Loucy (cell line): Measurements from ENCODE around the gene SFXN3.
A peak's percentile ranks its signal among the peaks of the same experiment; 100 is the strongest.

ENCODE experiments used
- H2AFZ ChIP-seq: fragments of 200-600 bp; sonication (generic); 2 replicates; pipeline ENCODE4 v1.6.0; 2016; ENCODE audit warnings: antibody characterized with exemption, mild to moderate bottlenecking, low read length, moderate library complexity
- H3F3A ChIP-seq: fragments of 200-600 bp; 2 replicates; pipeline ENCODE4 v1.6.0; 2016; ENCODE audit warnings: antibody characterized with exemption, low read depth, mild to moderate bottlenecking
- H3K27me3 ChIP-seq: fragments of 200-600 bp; sonication (generic); 2 replicates; pipeline ENCODE4 v1.6.1; 2014; ENCODE audit warnings: low read length, mild to moderate bottlenecking; ENCODE audit not compliant: insufficient read depth, poor library complexity, severe bottlenecking
- H3K36me3 ChIP-seq: fragments of 200-600 bp; sonication (generic); 2 replicates; pipeline ENCODE4 v1.6.1; 2016; ENCODE audit warnings: low read length; ENCODE audit not compliant: insufficient read depth
- H3K4me1 ChIP-seq: fragments of 200-600 bp; sonication (generic); 2 replicates; pipeline ENCODE4 v1.5.1; 2014; ENCODE audit warnings: low read length, mild to moderate bottlenecking; ENCODE audit not compliant: insufficient read depth, poor library complexity, severe bottlenecking
- H3K4me2 ChIP-seq: fragments of 200-600 bp; sonication (generic); 2 replicates; pipeline ENCODE4 v1.6.0; 2014; ENCODE audit warnings: antibody characterized with exemption, low read length, low read depth, mild to moderate bottlenecking; ENCODE audit not compliant: poor library complexity, severe bottlenecking
- H3K4me3 ChIP-seq: fragments of 200-600 bp; sonication (generic); 2 replicates; pipeline ENCODE4 v1.5.1; 2014; ENCODE audit warnings: low read length, mild to moderate bottlenecking, mixed read lengths; ENCODE audit not compliant: poor library complexity, severe bottlenecking
- H3K79me2 ChIP-seq: fragments of 200-600 bp; sonication (generic); 2 replicates; pipeline ENCODE4 v1.6.1; 2014; ENCODE audit warnings: low read length; ENCODE audit not compliant: insufficient read depth
- H3K9ac ChIP-seq: fragments of 200-600 bp; sonication (generic); 2 replicates; pipeline ENCODE4 v1.6.0; 2014; ENCODE audit warnings: mild to moderate bottlenecking, low read depth, low read length, moderate library complexity; ENCODE audit not compliant: poor library complexity, severe bottlenecking
- H3K9me2 ChIP-seq: fragments of 200-600 bp; sonication (generic); replicated peaks from 2 replicates; pipeline ENCODE4 v1.6.1; 2016; ENCODE audit warnings: low read depth, low read length, mixed read lengths
- H3K9me3 ChIP-seq: fragments of 200-600 bp; sonication (generic); 2 replicates; pipeline ENCODE4 v1.6.1; 2014; ENCODE audit warnings: mild to moderate bottlenecking, antibody characterized with exemption, low read length, low read depth; ENCODE audit not compliant: insufficient read depth
- H4K20me1 ChIP-seq: fragments of 200-600 bp; sonication (generic); 2 replicates; pipeline ENCODE4 v1.6.0; 2014; ENCODE audit warnings: antibody characterized with exemption, low read length, mild to moderate bottlenecking; ENCODE audit not compliant: insufficient read depth, poor library complexity, severe bottlenecking
- EZH2phosphoT487 ChIP-seq: fragments of 200-600 bp; IDR thresholded peaks from 2 replicates; pipeline ENCODE4 v1.6.1; 2018; ENCODE audit warnings: antibody characterized with exemption, mild to moderate bottlenecking, moderate library complexity, borderline replicate concordance
- TF ChIP-seq, protein P1 (sequence below): fragments of 200-600 bp; sonication (generic); conservative IDR thresholded peaks from 2 replicates; pipeline ENCODE4 v1.5.1; 2014; ENCODE audit warnings: mild to moderate bottlenecking, antibody characterized with exemption, low read length

Gene SFXN3

DNA sequence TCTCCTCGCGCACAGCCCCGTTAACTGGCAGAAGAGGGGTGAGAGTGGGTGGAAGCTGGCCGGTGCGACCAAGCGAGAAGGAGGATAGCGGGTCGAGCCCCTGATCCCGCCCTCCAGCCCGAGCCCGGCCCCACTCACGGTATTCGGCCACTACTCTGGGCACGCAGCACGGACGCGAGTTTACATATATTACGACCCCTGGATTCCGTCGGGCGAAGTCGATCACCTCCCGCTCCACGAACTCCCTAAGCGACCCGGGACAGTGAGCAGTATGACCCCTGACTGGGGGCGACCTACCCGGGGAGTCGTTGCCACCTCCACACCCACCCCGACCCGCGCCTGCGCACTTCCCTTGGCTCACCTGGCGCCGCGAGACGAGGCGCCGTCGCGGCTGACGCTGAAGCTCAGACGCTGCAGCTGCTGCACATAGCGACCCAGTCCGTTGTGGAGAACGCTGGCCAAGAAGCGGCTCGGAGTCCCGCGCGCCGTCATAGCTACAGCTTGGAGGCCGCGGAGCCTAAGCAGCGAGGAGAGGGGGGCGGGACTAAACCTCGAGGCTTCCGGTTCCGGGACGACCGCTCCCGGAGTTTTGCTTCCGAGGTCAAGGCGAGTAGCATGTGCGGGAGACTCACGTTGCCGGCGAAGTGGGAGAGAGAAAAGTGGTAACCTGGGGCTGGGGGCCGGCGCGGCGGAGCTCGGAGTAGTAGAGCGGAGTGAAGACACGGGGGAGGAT, 43.9 kb upstream of the SFXN3 start, which contains the start of the genes MRPL43 and TWNK:
Gene MRPL43, minus strand, starts transcription at position 546 of the 733 bp plus-strand sequence. Its CDS starts 54 bp downstream, at position 492.
Gene TWNK, plus strand, starts transcription at position 592 of the 733 bp plus-strand sequence. CDS start 668 bp downstream, outside the sequence.
- Histone ChIP-seq H3K79me2 (peaks cover 51% of the 10 kb centered on the region), H3K4me3 (peak within 1 kb of the TSS; percentile 99), H3K27me3 (no peaks in the 10 kb centered on the region), H2AFZ (peak within 1 kb of the TSS; percentile 99), H3K4me2 (peak within 1 kb of the TSS; percentile 89), H3F3A (no peaks in the 10 kb centered on the region), H3K4me1 (peaks cover 33% of the 10 kb centered on the region), H3K9ac (peak within 1 kb of the TSS; percentile 93), H3K36me3 (peaks cover 12% of the 10 kb centered on the region; the same call in 1 of the 2 replicates), H3K9me2 (no peaks in the 10 kb centered on the region), H4K20me1 (peaks cover 23% of the 10 kb centered on the region), H3K9me3 (no peaks in the 10 kb centered on the region)
- TF ChIP-seq EZH2phosphoT487 = no peak
- TF ChIP-seq, protein P1, sequence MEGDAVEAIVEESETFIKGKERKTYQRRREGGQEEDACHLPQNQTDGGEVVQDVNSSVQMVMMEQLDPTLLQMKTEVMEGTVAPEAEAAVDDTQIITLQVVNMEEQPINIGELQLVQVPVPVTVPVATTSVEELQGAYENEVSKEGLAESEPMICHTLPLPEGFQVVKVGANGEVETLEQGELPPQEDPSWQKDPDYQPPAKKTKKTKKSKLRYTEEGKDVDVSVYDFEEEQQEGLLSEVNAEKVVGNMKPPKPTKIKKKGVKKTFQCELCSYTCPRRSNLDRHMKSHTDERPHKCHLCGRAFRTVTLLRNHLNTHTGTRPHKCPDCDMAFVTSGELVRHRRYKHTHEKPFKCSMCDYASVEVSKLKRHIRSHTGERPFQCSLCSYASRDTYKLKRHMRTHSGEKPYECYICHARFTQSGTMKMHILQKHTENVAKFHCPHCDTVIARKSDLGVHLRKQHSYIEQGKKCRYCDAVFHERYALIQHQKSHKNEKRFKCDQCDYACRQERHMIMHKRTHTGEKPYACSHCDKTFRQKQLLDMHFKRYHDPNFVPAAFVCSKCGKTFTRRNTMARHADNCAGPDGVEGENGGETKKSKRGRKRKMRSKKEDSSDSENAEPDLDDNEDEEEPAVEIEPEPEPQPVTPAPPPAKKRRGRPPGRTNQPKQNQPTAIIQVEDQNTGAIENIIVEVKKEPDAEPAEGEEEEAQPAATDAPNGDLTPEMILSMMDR = no peak

DNA sequence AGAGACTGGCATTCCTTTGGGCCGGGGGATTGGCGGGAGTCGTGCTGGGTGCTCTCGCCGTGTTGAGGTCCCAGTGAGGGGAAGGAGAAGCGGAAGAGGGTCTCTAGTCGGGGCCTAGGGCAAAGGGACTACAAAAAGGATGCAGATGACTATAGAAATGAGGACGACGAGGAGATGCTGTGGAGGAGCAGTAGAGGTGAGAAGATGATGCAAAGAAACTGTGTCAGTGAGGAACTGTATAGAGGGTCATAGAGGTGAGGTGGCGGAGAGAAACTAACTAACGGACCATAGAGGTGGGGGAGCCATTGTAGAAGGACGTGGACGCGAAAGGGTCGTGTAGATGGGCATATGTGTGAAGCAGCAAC, 43.4 kb upstream of the SFXN3 start:
- Histone ChIP-seq H2AFZ (peak overlapping the region; percentile 99), H3K9me3 (no peaks in the 10 kb centered on the region), H3K4me2 (peak overlapping the region; percentile 89), H3K4me3 (peak overlapping the region; percentile 99), H3K27me3 (no peaks in the 10 kb centered on the region), H3K79me2 (peaks cover 51% of the 10 kb centered on the region), H3F3A (no peaks in the 10 kb centered on the region), H3K9me2 (no peaks in the 10 kb centered on the region), H3K9ac (peak overlapping the region; percentile 93), H3K4me1 (peaks cover 33% of the 10 kb centered on the region), H4K20me1 (peaks cover 23% of the 10 kb centered on the region), H3K36me3 (peaks cover 12% of the 10 kb centered on the region; the same call in 1 of the 2 replicates)
- TF ChIP-seq, protein P1 = no peak
- no peak for TF ChIP-seq EZH2phosphoT487

DNA sequence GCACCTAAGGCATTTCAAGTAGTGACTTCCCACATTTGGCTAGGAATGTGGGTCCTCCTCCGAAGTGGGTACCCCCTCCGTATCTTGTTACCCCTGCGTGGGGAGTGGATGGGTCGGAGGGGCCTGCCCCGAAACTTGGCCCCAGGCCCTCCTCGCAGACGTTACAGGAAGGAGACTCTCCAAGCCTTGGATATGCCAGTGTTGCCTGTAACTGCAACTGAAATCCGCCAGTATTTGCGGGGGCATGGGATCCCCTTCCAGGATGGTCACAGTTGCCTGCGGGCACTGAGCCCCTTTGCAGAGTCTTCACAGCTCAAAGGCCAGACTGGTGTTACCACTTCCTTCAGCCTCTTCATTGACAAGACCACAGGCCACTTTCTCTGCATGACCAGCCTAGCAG, 42.9 kb upstream of the SFXN3 start:
- Histone ChIP-seq H3K79me2 (peaks cover 51% of the 10 kb centered on the region), H3K9me2 (no peaks in the 10 kb centered on the region), H3K9ac (peak overlapping the region; percentile 93), H3K36me3 (peaks cover 12% of the 10 kb centered on the region; the same call in 1 of the 2 replicates), H3K27me3 (no peaks in the 10 kb centered on the region), H3F3A (no peaks in the 10 kb centered on the region), H2AFZ (no peak overlapping the region), H3K9me3 (no peaks in the 10 kb centered on the region), H4K20me1 (peaks cover 23% of the 10 kb centered on the region), H3K4me2 (peak overlapping the region; percentile 89), H3K4me3 (peak overlapping the region; percentile 99), H3K4me1 (peaks cover 33% of the 10 kb centered on the region)
- TF ChIP-seq, protein P1 = no peak
- no peak for TF ChIP-seq EZH2phosphoT487
